ENCODE measurements around the gene FTL.

DNA sequence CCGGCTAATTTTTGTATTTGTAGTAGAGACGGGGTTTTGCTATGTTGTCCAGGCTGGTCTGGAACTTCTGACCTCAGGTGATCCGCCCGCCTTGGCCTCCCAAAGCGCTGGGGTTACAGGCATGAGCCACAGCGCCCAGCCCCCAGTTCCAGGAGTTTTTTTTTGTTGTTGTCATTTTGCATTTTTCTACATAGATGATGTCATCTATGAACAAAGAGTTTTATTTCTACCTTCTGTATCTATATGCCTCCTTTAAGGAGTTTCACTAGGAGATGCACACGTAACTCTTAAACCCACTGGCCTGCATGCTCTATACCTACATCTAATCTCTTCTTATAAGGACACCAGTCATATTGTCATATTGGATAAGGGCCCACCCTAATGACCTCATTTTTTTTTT, 26.9 kb upstream of the FTL start:
- TF ChIP-seq, protein P1, sequence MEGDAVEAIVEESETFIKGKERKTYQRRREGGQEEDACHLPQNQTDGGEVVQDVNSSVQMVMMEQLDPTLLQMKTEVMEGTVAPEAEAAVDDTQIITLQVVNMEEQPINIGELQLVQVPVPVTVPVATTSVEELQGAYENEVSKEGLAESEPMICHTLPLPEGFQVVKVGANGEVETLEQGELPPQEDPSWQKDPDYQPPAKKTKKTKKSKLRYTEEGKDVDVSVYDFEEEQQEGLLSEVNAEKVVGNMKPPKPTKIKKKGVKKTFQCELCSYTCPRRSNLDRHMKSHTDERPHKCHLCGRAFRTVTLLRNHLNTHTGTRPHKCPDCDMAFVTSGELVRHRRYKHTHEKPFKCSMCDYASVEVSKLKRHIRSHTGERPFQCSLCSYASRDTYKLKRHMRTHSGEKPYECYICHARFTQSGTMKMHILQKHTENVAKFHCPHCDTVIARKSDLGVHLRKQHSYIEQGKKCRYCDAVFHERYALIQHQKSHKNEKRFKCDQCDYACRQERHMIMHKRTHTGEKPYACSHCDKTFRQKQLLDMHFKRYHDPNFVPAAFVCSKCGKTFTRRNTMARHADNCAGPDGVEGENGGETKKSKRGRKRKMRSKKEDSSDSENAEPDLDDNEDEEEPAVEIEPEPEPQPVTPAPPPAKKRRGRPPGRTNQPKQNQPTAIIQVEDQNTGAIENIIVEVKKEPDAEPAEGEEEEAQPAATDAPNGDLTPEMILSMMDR (IDR thresholded peaks at IDR 0.05; ENCODE audit: low read depth, low read length): no peak
- TF ChIP-seq EZH2phosphoT487 (IDR thresholded peaks at IDR 0.05; ENCODE audit: low read depth): no peak
